Uterus (tissue), 2 donors: ENCODE measurements around the gene SZT2.

Source experiments
- POLR2A ChIP-seq, 2 donors: fragments of 450-650 bp; IDR thresholded peaks; one replicate each; pipeline ENCODE4 v1.6.1; 2016; ENCODE audit warnings: antibody characterized with exemption in 2 of 2, mild to moderate bottlenecking in 1 of 2, moderate library complexity in 1 of 2
- TF ChIP-seq, protein P1 (sequence below), 4 experiments: fragments of 200-600 bp in 2 of 4; fragments of 450-650 bp in 2 of 4; sonication (generic) in 2 of 4; IDR thresholded peaks; one replicate each; pipeline ENCODE4 v1.5.1; 2016 to 2019; ENCODE audit warnings: antibody characterized with exemption in 4 of 4, mild to moderate bottlenecking in 2 of 4, moderate library complexity in 1 of 4

DNA sequence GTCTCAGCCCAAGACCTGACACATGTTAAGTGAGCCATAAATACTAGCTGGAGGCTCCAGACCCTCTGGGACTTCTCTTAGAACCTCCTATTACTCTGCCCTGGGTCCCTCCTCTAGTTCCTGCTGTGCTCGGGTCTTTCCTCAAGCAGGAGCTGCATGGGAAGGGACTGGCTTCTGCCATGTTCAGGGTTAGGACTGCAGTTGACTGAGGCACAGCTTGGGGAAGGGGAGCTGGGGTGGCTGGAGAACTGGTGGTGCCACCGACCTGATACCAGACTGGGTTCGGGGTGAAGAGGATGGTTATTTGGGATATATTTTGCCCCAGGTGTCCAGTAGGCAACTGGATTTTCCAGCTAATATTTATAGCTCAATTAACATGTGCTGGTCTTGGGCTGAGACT lies 48.3 kb downstream of the SZT2 start:
- TF ChIP-seq, protein P1, sequence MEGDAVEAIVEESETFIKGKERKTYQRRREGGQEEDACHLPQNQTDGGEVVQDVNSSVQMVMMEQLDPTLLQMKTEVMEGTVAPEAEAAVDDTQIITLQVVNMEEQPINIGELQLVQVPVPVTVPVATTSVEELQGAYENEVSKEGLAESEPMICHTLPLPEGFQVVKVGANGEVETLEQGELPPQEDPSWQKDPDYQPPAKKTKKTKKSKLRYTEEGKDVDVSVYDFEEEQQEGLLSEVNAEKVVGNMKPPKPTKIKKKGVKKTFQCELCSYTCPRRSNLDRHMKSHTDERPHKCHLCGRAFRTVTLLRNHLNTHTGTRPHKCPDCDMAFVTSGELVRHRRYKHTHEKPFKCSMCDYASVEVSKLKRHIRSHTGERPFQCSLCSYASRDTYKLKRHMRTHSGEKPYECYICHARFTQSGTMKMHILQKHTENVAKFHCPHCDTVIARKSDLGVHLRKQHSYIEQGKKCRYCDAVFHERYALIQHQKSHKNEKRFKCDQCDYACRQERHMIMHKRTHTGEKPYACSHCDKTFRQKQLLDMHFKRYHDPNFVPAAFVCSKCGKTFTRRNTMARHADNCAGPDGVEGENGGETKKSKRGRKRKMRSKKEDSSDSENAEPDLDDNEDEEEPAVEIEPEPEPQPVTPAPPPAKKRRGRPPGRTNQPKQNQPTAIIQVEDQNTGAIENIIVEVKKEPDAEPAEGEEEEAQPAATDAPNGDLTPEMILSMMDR (IDR thresholded peaks at IDR 0.05) = no peak
- TF ChIP-seq POLR2A (IDR thresholded peaks at IDR 0.05) = no peak
